WI38 (cell line): ENCODE results near the gene CYP11A1.

Source experiments
- H3K4me3 ChIP-seq: 2 replicates; pipeline ENCODE4 v1.5.1; 2011; ENCODE audit warnings: low read depth, mild to moderate bottlenecking, control low read depth, low read length
- TF ChIP-seq, protein P1 (sequence below): IDR thresholded peaks from 2 replicates; pipeline ENCODE4 v1.5.1; 2012; ENCODE audit warnings: low read depth, mild to moderate bottlenecking, control low read depth, low read length

CYP11A1 gene

GRCh38 chr15:74312445-74313007 is 54.9 kb downstream of the CYP11A1 start:
- H3K4me3 ChIP-seq = no peak overlapping the region
- TF ChIP-seq, protein P1, sequence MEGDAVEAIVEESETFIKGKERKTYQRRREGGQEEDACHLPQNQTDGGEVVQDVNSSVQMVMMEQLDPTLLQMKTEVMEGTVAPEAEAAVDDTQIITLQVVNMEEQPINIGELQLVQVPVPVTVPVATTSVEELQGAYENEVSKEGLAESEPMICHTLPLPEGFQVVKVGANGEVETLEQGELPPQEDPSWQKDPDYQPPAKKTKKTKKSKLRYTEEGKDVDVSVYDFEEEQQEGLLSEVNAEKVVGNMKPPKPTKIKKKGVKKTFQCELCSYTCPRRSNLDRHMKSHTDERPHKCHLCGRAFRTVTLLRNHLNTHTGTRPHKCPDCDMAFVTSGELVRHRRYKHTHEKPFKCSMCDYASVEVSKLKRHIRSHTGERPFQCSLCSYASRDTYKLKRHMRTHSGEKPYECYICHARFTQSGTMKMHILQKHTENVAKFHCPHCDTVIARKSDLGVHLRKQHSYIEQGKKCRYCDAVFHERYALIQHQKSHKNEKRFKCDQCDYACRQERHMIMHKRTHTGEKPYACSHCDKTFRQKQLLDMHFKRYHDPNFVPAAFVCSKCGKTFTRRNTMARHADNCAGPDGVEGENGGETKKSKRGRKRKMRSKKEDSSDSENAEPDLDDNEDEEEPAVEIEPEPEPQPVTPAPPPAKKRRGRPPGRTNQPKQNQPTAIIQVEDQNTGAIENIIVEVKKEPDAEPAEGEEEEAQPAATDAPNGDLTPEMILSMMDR = no peak

DNA sequence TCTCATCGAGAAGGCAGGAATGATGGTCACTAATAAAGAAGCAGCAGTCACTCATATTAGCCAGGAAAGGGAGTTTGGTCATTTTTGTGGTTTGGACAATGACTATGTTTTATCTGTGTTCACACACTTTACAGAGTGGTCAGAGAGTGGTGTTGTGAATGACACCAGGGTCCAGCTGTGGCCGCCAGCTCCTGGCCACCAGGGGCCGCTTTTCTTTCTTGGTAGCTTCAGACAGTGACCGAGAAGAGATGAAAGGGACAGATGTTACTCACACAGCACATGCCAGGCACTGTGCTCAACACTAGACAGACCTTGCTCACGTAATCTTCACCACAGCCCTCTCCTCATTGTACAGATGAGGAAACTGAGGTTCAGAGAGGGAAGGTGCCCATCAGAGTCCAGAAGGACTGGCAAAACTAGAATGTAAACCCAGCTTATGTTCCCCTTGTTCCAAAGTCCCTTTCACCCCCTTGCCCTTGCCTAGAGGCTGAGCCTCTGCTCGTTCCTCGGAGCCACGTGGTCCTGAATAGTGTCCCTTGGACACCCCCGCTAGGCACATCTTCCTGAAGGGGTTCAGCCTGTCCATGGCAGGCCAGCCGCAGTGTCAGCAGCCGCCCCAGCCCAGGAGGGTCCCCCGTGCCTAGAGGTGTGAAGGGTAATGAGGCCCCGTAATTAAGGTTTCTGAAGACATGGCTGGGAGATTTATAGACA is 55.6 kb downstream of the CYP11A1 start:
- TF ChIP-seq, protein P1 = peak; percentile 75
- H3K4me3 ChIP-seq = no peak overlapping the region

- TF ChIP-seq, protein P1 = peak; percentile 45
- H3K4me3 ChIP-seq = no peak overlapping the region
Measured at GRCh38 chr15:74307827-74308811, 59.3 kb downstream of the CYP11A1 start.

GRCh38 chr15:74306781-74307217 is 60.6 kb downstream of the CYP11A1 start:
- TF ChIP-seq, protein P1 = no peak
- no peak overlapping the region for H3K4me3 ChIP-seq

GRCh38 chr15:74305687-74306086 is 61.8 kb downstream of the CYP11A1 start:
- TF ChIP-seq, protein P1 = no peak
- no peak overlapping the region for H3K4me3 ChIP-seq

DNA sequence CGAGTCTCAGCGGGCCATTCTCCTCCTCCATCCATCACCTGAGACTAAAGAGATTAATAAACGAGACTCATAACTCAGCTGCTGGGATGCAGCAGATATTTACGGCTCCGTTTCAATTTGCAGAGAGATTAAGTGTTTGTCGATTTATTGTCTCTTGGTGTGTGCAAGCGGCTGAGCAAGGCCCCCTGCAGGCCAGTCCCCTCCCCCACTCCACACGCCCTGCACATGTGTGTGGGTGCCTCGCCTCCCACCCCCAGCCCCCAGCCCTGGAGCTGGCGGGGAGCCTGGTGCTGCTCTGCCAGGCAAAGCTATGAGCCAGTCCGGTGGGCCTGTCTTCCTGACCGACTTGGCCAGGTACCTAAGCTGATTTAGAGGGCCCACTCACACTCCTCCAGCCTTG is 63.0 kb downstream of the CYP11A1 start:
- H3K4me3 ChIP-seq = no peak overlapping the region
- TF ChIP-seq, protein P1 = no peak
